Measurements from ENCODE around the gene BANP. TPM values are rescaled to one million over a fixed set of nuclear protein-coding genes. Genes with fewer than 3 reads are reported as not detected.
"Not testable (repeated sequence)": the region's sequence is repeated elsewhere in the genome, so short reads cannot be mapped to it uniquely, and the experiment has no call there.

Gene BANP
- total RNA-seq, 1 experiment from 2014 or later, result 22.6 TPM

GRCh38 chr16:88118852-88119741 is 167.9 kb downstream of the BANP start:
- H3K27me3 ChIP-seq (ENCODE audit: control insufficient read depth, insufficient read depth, low read length); POLR2A ChIA-PET; BruUV-seq (replicated peaks); H3K27ac ChIP-seq (ENCODE audit: low read length); H3K36me3 ChIP-seq (ENCODE audit: control insufficient read depth, insufficient read depth, low read length); H3K9me3 ChIP-seq (ENCODE audit: control insufficient read depth, insufficient read depth, low read depth, low read length); intact Hi-C loops (cut with micrococcal nuclease; ENCODE audit: unreplicated experiment); in situ Hi-C loops (cut with HindIII; ENCODE audit: low pct_unique_long_range_greater_than_20kb, low sequenced_read_pairs); H3K4me1 ChIP-seq (ENCODE audit: control insufficient read depth, insufficient read depth, low read length); CTCF ChIA-PET: not testable (repeated sequence)
- peak overlapping the region in 1 of 2 experiments; percentile 20; a peak in 2 of 4 replicates for H3K4me3 ChIP-seq (ENCODE audit: low read depth in 2 of 2, low read length in 2 of 2)
- ATAC-seq, result peak; percentile 63
- DNase-seq (ENCODE audit: low read depth, low spot score), result peak; percentile 33

GRCh38 chr16:88119881-88120751 is 168.9 kb downstream of the BANP start:
- H3K27me3 ChIP-seq (ENCODE audit: control insufficient read depth, insufficient read depth, low read length); H3K27ac ChIP-seq (ENCODE audit: low read length); H3K36me3 ChIP-seq (ENCODE audit: control insufficient read depth, insufficient read depth, low read length); ATAC-seq; H3K4me3 ChIP-seq (ENCODE audit: low read depth in 2 of 2, low read length in 2 of 2); CTCF ChIA-PET; H3K9me3 ChIP-seq (ENCODE audit: control insufficient read depth, insufficient read depth, low read depth, low read length); in situ Hi-C loops (cut with HindIII; ENCODE audit: low pct_unique_long_range_greater_than_20kb, low sequenced_read_pairs); intact Hi-C loops (cut with micrococcal nuclease; ENCODE audit: unreplicated experiment); H3K4me1 ChIP-seq (ENCODE audit: control insufficient read depth, insufficient read depth, low read length); BruUV-seq (replicated peaks); POLR2A ChIA-PET; DNase-seq (ENCODE audit: low read depth, low spot score): not testable (repeated sequence)

GRCh38 chr16:88120812-88121211 is 169.6 kb downstream of the BANP start:
- in situ Hi-C loops (cut with HindIII; ENCODE audit: low pct_unique_long_range_greater_than_20kb, low sequenced_read_pairs) (no loop called here), intact Hi-C loops (cut with micrococcal nuclease; ENCODE audit: unreplicated experiment) (no loop called here)
- no peak overlapping the region for H3K27ac ChIP-seq (ENCODE audit: low read length)
- H3K4me1 ChIP-seq (ENCODE audit: control insufficient read depth, insufficient read depth, low read length), result no peaks in the 10 kb centered on the region
- BruUV-seq (replicated peaks), result no TSS peak
- ChIA-PET POLR2A (no interaction called here), CTCF (no interaction called here)
- no peaks in the 10 kb centered on the region for H3K9me3 ChIP-seq (ENCODE audit: control insufficient read depth, insufficient read depth, low read depth, low read length)
- H3K4me3 ChIP-seq (ENCODE audit: low read depth in 2 of 2, low read length in 2 of 2), result no peak overlapping the region
- ATAC-seq (no peak), DNase-seq (ENCODE audit: low read depth, low spot score) (no peak)
- H3K36me3 ChIP-seq (ENCODE audit: control insufficient read depth, insufficient read depth, low read length), result no peaks in the 10 kb centered on the region
- H3K27me3 ChIP-seq (ENCODE audit: control insufficient read depth, insufficient read depth, low read length), result no peaks in the 10 kb centered on the region
- TF ChIP-seq CTCF (IDR thresholded peaks at IDR 0.05) (no peak), REST (IDR thresholded peaks at IDR 0.05; ENCODE audit: insufficient read depth in 1 of 2, low read depth in 2 of 2, low read length in 1 of 2) (no peak), POLR2AphosphoS5 (IDR thresholded peaks at IDR 0.05; ENCODE audit: low read depth, low read length) (no peak), TCF7L2 (IDR thresholded peaks at IDR 0.05; ENCODE audit: low read depth, low read length) (no peak)

GRCh38 chr16:88121391-88121790 is 170.2 kb downstream of the BANP start:
- H3K4me3 ChIP-seq (ENCODE audit: low read depth in 2 of 2, low read length in 2 of 2); ATAC-seq; H3K36me3 ChIP-seq (ENCODE audit: control insufficient read depth, insufficient read depth, low read length); H3K27ac ChIP-seq (ENCODE audit: low read length); H3K27me3 ChIP-seq (ENCODE audit: control insufficient read depth, insufficient read depth, low read length); H3K4me1 ChIP-seq (ENCODE audit: control insufficient read depth, insufficient read depth, low read length); H3K9me3 ChIP-seq (ENCODE audit: control insufficient read depth, insufficient read depth, low read depth, low read length); POLR2A ChIA-PET; intact Hi-C loops (cut with micrococcal nuclease; ENCODE audit: unreplicated experiment); in situ Hi-C loops (cut with HindIII; ENCODE audit: low pct_unique_long_range_greater_than_20kb, low sequenced_read_pairs); BruUV-seq (replicated peaks); DNase-seq (ENCODE audit: low read depth, low spot score); CTCF ChIA-PET: not testable (repeated sequence)
